GM18909 (cell line): ENCODE measurements around the gene ATP6V0E2.

ENCODE experiments used
- ATAC-seq: cut with Tn5 transposase; IDR thresholded peaks from one replicate; pipeline ENCODE4 v1.9.1; 2021; ENCODE audit warnings: mild to moderate bottlenecking; ENCODE audit not compliant: unreplicated experiment, poor library complexity

Gene ATP6V0E2

DNA sequence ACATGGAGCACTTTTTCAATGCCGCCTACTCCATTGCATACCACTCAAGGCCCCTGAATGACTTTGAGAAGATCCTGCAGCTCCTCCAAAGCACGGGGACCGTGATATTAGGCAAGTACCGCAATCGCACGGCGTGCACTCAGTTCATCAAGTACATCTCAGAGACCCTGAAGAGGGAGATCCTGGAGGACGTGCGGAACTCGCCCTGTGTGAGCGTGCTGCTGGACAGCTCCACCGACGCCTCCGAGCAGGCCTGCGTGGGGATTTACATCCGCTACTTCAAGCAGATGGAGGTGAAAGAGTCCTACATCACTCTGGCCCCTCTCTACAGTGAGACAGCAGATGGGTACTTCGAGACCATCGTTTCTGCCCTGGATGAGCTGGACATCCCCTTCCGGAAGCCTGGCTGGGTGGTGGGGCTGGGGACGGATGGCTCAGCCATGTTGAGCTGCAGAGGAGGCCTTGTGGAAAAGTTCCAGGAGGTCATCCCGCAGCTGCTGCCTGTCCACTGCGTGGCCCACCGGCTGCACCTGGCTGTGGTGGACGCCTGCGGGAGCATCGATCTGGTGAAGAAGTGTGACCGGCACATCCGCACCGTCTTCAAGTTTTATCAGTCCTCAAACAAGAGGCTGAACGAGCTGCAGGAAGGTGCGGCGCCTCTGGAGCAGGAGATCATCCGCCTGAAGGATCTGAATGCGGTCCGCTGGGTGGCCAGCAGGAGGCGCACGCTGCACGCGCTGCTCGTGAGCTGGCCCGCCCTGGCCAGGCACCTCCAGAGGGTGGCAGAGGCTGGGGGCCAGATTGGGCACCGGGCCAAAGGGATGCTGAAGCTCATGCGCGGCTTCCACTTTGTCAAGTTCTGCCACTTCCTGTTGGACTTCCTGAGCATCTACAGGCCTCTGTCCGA lies 12.7 kb upstream of the ATP6V0E2 start:
- no peak for ATAC-seq

- no peak for ATAC-seq
These were observed 12.1 kb upstream of the ATP6V0E2 start for GRCh38 chr7:149861728-149862045.

DNA sequence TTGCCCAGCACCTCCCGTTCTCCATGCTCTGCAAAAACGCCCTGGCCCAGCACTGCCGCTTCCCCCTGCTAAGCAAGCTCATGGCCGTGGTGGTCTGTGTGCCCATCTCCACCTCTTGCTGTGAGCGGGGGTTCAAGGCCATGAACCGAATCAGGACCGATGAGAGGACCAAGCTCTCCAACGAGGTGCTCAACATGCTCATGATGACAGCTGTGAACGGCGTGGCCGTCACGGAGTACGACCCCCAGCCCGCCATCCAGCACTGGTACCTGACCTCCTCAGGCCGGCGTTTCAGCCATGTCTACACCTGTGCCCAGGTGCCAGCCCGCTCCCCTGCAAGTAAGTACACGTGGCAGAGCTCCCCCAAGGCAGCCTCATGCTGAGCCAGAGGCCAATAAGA lies 11.6 kb upstream of the ATP6V0E2 start:
- ATAC-seq, result no peak

- ATAC-seq, result no peak
These were observed 10.3 kb upstream of the ATP6V0E2 start for GRCh38 chr7:149863500-149863899.

DNA sequence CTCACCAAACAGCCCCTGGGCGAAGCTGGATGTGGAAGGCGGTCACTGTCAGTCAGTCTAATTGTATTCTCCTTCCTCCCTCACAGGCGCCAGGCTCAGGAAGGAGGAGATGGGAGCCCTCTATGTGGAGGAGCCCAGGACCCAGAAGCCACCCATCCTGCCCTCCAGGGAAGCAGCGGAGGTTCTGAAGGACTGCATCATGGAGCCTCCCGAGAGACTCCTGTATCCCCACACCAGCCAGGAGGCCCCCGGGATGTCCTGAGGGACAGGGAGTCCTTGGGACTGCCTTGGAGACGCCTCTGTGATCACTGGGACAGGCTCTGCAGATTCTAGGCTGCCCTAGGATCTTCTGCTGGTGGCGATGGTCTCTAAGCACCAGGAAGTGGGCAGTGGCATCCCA lies 9.7 kb upstream of the ATP6V0E2 start:
- no peak for ATAC-seq

DNA sequence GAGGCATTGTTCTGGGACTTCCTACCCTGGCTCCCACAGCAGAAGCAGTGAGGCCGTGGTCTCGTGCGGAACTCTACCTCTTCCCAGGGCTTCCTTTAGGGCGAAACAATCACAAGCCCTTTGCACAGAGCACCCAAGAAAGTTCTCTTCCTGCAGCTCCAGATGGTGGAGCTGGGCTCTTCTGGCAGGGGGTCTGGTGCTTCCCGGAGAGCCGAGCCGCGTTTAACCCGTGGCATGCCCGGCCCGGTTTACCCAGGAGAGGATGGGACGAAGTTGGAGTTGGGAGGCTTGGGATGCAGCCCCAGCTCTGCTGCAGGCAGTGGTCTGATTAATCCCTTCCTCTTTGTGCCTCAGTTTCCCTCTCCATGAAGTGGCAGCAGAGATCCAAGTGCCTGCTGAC lies 9.0 kb upstream of the ATP6V0E2 start:
- no peak for ATAC-seq

GRCh38 chr7:149865437-149865836 lies 8.3 kb upstream of the ATP6V0E2 start:
- ATAC-seq, result peak; percentile 53

GRCh38 chr7:149866139-149866778 lies 7.5 kb upstream of the ATP6V0E2 start:
- no peak for ATAC-seq

GRCh38 chr7:149866779-149867447 lies 6.9 kb upstream of the ATP6V0E2 start:
- ATAC-seq, result no peak

DNA sequence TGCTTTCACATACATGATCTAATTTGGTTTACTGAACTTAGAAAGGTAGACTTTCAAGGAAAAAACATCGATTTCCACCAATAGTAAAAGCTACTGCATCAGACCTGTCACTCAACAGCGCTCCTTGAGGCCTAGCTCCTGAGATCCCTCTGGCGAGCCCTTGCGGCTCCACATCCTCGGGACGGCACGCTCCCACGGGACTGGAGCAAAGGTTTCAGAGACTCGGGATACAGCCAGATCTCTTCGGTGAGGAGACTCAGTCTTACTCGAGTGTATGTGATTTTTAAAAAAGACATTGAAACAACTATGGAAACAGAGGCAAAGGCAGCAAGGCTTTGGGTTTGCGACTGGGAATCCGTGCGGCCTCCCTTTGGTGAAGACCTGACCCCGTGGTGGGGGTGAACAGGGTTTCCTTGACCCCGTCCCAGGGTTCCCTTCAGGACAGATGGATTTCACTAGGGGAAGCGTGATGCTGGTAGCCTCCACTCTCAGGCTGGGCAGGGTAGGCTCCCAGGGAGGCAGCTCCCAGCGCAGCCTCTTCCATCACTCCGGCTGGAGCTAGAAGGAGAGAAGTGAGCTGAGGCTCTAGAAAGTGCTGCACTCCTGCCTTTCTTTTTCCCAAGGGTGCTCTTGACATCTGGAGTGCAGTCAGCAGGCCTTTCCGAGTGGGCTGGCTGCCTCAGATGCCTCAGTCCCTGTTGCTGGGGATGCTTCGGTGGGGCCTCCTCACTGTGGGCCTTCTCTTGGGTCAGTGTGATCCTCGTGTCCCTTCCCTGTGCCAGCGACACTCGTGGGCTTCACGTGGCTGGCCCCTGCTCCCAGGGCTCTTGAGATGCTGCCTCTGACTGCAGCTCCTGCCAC lies 5.8 kb upstream of the ATP6V0E2 start:
- no peak for ATAC-seq

GRCh38 chr7:149868623-149869290 lies 5.0 kb upstream of the ATP6V0E2 start:
- ATAC-seq, result no peak

- no peak for ATAC-seq
These were observed 4.5 kb upstream of the ATP6V0E2 start for GRCh38 chr7:149869291-149869650.

- no peak for ATAC-seq
These were observed 3.9 kb upstream of the ATP6V0E2 start for GRCh38 chr7:149869867-149870266.

DNA sequence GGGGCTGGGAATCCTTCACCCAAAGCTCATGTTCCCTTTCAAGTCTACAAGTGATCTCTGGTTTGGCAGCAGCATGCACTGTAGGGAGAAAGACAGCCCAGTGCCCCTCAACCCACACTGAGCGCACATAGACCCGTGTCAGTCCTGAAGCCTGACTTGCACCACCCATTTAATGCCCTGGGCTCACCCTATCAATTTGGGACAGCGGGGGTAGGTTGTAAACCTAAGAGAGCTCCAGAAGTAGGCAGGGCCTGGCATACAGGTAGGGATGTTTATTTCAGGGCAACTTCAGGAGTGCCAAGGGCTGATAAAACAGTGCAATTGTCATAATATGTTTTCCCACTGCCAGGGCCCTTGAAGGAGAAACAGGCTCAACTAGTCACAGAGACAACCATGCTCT lies 3.5 kb upstream of the ATP6V0E2 start:
- ATAC-seq, result no peak

GRCh38 chr7:149870701-149871483 lies 2.9 kb upstream of the ATP6V0E2 start:
- no peak for ATAC-seq

DNA sequence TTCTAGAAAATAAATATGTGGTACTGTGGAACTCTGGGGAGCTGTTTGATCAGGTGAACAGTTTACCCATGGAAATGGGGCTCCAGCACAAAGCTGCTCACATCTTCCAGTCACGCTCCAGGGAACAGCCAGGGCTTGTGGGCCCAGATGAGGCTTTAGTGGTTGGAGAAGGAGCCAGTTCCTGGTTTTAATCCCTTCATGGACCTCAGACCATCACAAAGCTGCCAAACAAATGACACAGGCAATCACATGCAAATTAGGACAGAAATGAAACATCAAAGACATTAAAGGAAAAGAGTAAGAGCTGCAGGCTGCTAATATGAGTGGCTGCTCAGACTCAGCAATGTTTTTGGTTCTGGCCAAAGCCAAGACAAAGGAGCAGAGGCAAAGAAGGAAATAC lies 2.2 kb upstream of the ATP6V0E2 start:
- ATAC-seq, result no peak

- ATAC-seq, result peak; percentile 22
These were observed 1.2 kb upstream of the ATP6V0E2 start for GRCh38 chr7:149872419-149873073.

GRCh38 chr7:149873970-149874643 lies 338 bp downstream of the ATP6V0E2 start:
- ATAC-seq, result peak; percentile 31
